Measurements from ENCODE around the gene FAM222B. TPM values are rescaled to one million over a fixed set of nuclear protein-coding genes. Genes with fewer than 3 reads are reported as not detected.
A peak's percentile ranks its signal among the peaks of the same experiment; 100 is the strongest.

FAM222B gene
- total RNA-seq, 4 donors from 2014 or later: 10.7 to 18.0 (median 12.0) TPM

DNA sequence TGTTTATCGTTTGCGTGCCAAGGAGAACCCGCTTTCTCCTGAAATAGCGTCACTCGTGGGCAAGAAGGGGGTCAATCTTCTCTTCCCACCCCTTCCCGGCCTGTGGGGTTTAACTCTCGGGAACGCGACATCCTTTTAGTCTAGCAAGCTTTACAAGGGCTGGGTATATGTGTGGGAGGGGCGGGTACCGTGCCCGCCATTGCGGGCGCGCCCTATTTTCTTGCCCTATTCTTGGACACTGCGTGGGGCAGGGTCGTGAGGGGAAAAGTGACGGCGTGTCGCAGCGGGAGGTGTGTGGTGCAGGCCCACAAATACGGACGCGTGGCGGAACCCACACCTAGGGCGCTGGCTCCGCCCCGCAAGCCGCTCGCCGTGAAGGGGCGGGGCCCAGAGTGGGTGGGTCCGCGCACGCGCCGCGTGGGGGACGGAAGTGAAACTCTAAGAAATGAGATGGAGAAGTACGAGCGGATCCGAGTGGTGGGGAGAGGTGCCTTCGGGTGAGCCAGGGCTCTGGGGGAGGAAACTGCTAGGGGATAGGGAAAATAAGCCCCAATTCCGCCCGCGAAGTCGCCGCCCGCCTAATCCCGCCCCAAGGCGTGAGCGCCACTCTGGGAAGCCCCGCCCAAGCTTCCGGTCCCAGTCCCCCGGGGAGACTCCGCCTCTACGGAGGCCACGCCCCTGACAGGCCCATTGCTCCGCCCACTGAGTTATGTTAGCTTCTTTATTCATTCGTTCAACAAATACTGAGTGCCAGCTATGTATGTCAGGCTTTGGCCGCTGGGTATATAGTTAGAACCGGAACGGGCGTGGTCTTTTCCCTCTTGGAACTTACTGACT is 114.0 kb downstream of the FAM222B start, which contains the start of gene NEK8:
Gene NEK8, plus strand, starts transcription at position 425 of the 837 bp plus-strand sequence. Its CDS starts 26 bp downstream, at position 451.
- DNase-seq (ENCODE audit: low spot score in 2 of 2): peak; percentile 99 to 100
- TF ChIP-seq, protein P1, sequence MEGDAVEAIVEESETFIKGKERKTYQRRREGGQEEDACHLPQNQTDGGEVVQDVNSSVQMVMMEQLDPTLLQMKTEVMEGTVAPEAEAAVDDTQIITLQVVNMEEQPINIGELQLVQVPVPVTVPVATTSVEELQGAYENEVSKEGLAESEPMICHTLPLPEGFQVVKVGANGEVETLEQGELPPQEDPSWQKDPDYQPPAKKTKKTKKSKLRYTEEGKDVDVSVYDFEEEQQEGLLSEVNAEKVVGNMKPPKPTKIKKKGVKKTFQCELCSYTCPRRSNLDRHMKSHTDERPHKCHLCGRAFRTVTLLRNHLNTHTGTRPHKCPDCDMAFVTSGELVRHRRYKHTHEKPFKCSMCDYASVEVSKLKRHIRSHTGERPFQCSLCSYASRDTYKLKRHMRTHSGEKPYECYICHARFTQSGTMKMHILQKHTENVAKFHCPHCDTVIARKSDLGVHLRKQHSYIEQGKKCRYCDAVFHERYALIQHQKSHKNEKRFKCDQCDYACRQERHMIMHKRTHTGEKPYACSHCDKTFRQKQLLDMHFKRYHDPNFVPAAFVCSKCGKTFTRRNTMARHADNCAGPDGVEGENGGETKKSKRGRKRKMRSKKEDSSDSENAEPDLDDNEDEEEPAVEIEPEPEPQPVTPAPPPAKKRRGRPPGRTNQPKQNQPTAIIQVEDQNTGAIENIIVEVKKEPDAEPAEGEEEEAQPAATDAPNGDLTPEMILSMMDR (IDR thresholded peaks at IDR 0.05): no peak
- TF ChIP-seq POLR2A (IDR thresholded peaks at IDR 0.05): no peak
- WGBS, 2 donors: 0 to 1% methylated on average over 52 to 57 of the region's 64 CpGs
- intact Hi-C loops (cut with DNase I; ENCODE audit: low total_unique reads): no loop called here
- peak within 1 kb of the TSS; percentile 51 for H3K4me3 ChIP-seq (ENCODE audit: low read depth, poor library complexity, severe bottlenecking)

DNA sequence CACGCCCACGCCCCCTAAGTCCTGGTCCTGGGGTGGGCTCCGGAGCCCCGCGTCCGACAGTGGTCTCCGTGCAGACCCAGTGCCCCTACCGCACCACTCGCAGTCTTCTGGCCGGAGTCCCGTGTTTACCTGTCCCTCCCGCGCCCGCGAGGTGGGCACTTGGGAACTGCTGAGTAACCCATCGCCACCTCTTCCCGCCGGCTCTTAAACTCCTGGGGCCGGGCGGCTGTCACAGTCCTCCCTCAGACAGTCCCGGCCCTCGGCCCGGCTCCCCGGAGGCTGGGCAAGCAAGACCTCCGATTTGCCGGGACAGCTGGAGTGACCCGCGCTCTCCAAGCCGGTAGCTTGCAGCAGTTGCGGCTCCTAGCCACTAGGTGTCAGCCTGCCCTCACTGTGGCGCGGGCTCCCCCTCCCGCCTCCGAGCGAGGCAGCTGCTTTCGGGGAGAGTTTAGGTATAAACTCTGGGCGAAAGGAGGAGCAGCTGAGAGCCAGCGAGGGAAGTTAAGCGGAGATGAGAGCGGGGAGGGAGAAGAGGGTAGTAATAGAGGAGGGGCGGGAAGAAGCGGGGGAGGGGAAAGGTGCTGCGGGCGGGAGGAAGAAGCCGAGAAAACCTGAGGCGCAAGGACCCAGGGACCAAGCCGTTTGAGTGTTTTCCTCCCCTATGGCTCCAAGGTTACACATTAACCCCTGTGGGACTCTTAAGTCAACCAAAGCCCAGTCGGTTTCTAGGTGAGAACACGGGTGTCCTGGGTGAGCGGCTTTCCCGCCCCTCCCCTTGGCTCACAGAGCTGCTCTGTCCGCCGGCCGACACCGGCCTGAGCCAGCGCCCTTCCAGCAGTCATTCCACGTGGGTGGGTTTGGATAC is 115.7 kb downstream of the FAM222B start:
- 1% methylated on average over 45 to 55 of the region's 57 CpGs for WGBS, 2 donors
- peak; percentile 92 to 98 for DNase-seq (ENCODE audit: low spot score in 2 of 2)
- intact Hi-C loops (cut with DNase I; ENCODE audit: low total_unique reads): no loop called here
- H3K4me3 ChIP-seq (ENCODE audit: low read depth, poor library complexity, severe bottlenecking): peak overlapping the region; percentile 56
- TF ChIP-seq POLR2A (IDR thresholded peaks at IDR 0.05): no peak
- TF ChIP-seq, protein P1 (IDR thresholded peaks at IDR 0.05): peak in 2 of 3 donors; percentile 46 to 99

DNA sequence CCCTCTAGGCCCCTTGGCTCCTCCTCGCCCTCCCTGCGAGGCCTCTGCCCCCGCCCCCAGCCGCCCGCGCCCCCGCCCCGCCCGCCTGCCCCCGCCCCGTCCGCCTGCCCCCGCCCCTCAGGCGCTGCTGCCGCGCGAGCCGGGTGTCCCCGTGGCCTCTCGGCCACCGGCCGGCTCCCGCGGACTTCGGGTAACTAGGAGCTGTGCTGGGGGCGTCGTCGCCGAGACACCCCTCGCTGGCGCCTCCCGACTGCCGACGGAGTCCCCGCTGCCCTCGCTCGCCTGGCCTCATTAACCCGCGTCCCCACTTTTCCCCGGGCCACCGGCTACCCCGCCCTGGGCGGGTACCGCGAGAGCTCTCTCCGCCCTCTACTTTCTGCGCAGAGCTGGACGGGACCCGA is 116.4 kb downstream of the FAM222B start, which contains the start of gene TLCD1:
Gene TLCD1, minus strand, starts transcription at position 8 of the 401 bp plus-strand sequence. CDS start 136 bp downstream, outside the sequence.
- peak within 1 kb of the TSS; percentile 56 for H3K4me3 ChIP-seq (ENCODE audit: low read depth, poor library complexity, severe bottlenecking)
- WGBS, 2 donors: 0% methylated on average over 4 to 9 of the region's 49 CpGs
- intact Hi-C loops (cut with DNase I; ENCODE audit: low total_unique reads): no loop called here
- TF ChIP-seq POLR2A (IDR thresholded peaks at IDR 0.05): no peak
- TF ChIP-seq, protein P1 (IDR thresholded peaks at IDR 0.05): no peak
- DNase-seq (ENCODE audit: low spot score in 2 of 2): peak; percentile 62 to 91

DNA sequence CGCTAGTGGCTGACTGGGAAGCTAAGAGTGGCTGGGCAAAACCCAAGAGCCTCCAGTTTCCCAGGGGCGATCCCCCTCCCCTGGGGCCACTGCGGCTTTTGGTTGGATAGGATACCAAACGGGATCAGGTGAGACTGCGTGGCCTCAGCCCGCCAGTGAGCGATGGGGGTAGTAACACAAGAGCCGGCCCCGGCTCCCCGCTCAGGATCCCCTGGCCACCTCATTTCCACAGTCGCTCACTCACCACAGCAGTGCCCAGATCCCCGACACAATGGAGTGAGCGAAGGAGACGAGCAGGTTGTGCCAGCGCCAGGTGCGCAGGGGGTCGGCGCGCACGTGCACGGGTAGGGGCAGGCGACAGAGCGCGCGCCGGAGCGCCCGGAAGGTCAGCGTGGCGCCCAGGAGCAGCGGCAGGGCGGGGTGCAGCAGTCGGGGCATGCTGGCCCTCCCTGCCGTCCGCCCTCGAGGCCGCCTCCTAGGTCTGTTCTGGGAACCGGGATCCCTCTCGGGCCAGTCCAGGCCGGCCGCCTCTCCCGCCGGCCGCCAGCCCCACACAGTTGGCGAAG is 116.8 kb downstream of the FAM222B start:
- H3K4me3 ChIP-seq (ENCODE audit: low read depth, poor library complexity, severe bottlenecking): peak overlapping the region; percentile 17
- intact Hi-C loops (cut with DNase I; ENCODE audit: low total_unique reads): no loop called here
- no peak for TF ChIP-seq POLR2A (IDR thresholded peaks at IDR 0.05)
- TF ChIP-seq, protein P1 (IDR thresholded peaks at IDR 0.05): no peak
- WGBS, 2 donors: 1 to 3% methylated on average over 11 to 21 of the region's 45 CpGs
- DNase-seq (ENCODE audit: low spot score in 2 of 2): peak in 1 of 2 donors; percentile 54

DNA sequence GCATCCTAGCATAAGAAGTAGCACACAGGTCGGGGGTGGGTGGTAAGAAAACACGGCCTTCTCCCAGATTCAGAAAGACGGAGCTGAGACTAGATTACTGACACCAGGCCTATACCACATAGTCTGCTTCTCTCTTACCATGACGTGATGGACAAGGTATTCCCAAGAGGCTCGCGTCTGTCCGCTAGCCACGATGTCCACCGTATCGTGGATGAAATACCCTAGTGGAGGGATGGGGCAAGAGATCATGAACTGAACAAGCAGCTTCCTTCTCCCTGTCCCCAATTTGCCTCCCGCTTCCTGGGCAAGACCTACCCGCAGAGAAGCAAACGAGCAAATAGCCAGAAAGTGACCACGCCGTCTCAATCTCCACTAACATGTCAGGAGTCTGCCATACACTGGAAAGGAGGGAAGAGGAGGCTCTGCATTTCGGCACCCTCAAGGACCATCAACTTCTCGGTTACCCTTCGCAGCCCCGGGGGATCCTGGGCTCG is 117.4 kb downstream of the FAM222B start:
- TF ChIP-seq, protein P1 (IDR thresholded peaks at IDR 0.05): no peak
- no peak for TF ChIP-seq POLR2A (IDR thresholded peaks at IDR 0.05)
- peak overlapping the region; percentile 17 for H3K4me3 ChIP-seq (ENCODE audit: low read depth, poor library complexity, severe bottlenecking)
- no peak for DNase-seq (ENCODE audit: low spot score in 2 of 2)
- 30 to 33% methylated on average over 20 of the region's 20 CpGs for WGBS, 2 donors
- intact Hi-C loops (cut with DNase I; ENCODE audit: low total_unique reads): no loop called here
